Mucosa of descending colon (tissue), 3 donors: ENCODE measurements around the gene CENPS. TPM values are rescaled to one million over a fixed set of nuclear protein-coding genes. Genes with fewer than 3 reads are reported as not detected.
"Not testable (repeated sequence)": the region's sequence is repeated elsewhere in the genome, so short reads cannot be mapped to it uniquely, and the experiment has no call there.

Source experiments
- ATAC-seq: fragments of 200-7000 bp; cut with Tn5 transposase; one replicate; pipeline ENCODE4 v1.9.1; 2020; ENCODE audit warnings: mild to moderate bottlenecking, moderate library complexity
- DNase-seq, 3 donors: peaks; one replicate each; pipeline ENCODE4 v3.0.0-alpha.2; 2020
- H3K36me3 ChIP-seq: fragments of 200-600 bp; one replicate; pipeline ENCODE4 v1.8.0; 2021; ENCODE audit warnings: low read depth, mild to moderate bottlenecking
- H3K4me1 ChIP-seq: fragments of 200-600 bp; one replicate; pipeline ENCODE4 v1.8.0; 2021; ENCODE audit warnings: low read depth, mild to moderate bottlenecking
- H3K4me3 ChIP-seq: fragments of 200-600 bp; one replicate; pipeline ENCODE4 v1.8.0; 2021; ENCODE audit warnings: mild to moderate bottlenecking
- H3K9me3 ChIP-seq: fragments of 200-600 bp; one replicate; pipeline ENCODE4 v1.8.0; 2021; ENCODE audit warnings: mild to moderate bottlenecking
- CTCF ChIP-seq: fragments of 200-600 bp; IDR thresholded peaks from one replicate; pipeline ENCODE4 v1.8.0; 2022; ENCODE audit warnings: antibody characterized with exemption, mild to moderate bottlenecking
- intact Hi-C, 2 donors: fragments of 100-400 bp; cut with DNase I in 1 of 2; cut with micrococcal nuclease in 1 of 2; formaldehyde crosslinking; loops; one replicate each; pipeline versions ENCODE4 v1.11.0 to v1.11.1; 2022; cut with DNase I, micrococcal nuclease
- total RNA-seq, 3 donors: library from RNA; stranded (reverse); fragmentation: NEBNext Ultra II Directional in 2 of 3; extraction: Animal tissue kit (Norgen Biotek cat#: 25700) in 2 of 3; gene quantifications; one replicate each; pipeline versions ENCODE4 v1.2.1 to v1.2.4, GENCODE V29; 2021 to 2023
- donor health status: DM: no; HTN: no; CAD: no; lungs with moderate emphysema.
- donor health status: DM: no; HTN: no; CAD: no.
- donor health status: DM: no; HTN: yes; CAD: no.

The CENPS gene
- total RNA-seq, 3 donors from 2014 or later: 10.6 to 12.2 (median 11.1) TPM

- ATAC-seq (no peak), DNase-seq (no peak)
- intact Hi-C loops: no loop called here
- no peak for TF ChIP-seq CTCF
- no peak overlapping the region for H3K4me3 ChIP-seq
- no peaks in the 10 kb centered on the region for H3K4me1 ChIP-seq
- H3K9me3 ChIP-seq: no peaks in the 10 kb centered on the region
- no peaks in the 10 kb centered on the region for H3K36me3 ChIP-seq
Observed at GRCh38 chr1:10456048-10456447, 25.8 kb downstream of the CENPS start.

GRCh38 chr1:10456661-10457060 lies 26.4 kb downstream of the CENPS start:
- TF ChIP-seq CTCF: no peak
- Histone ChIP-seq H3K4me1 (no peaks in the 10 kb centered on the region), H3K9me3 (no peaks in the 10 kb centered on the region), H3K4me3 (no peak overlapping the region), H3K36me3 (no peaks in the 10 kb centered on the region)
- no peak for DNase-seq
- ATAC-seq: no peak
- intact Hi-C loops: no loop called here

- ATAC-seq, H3K4me3 ChIP-seq, intact Hi-C loops, DNase-seq, H3K36me3 ChIP-seq, H3K9me3 ChIP-seq, H3K4me1 ChIP-seq: not testable (repeated sequence)
Observed at GRCh38 chr1:10457462-10457861, 27.2 kb downstream of the CENPS start.

GRCh38 chr1:10457875-10458274 lies 27.6 kb downstream of the CENPS start:
- Histone ChIP-seq H3K4me3 (no peak overlapping the region), H3K36me3 (peaks cover 4% of the 10 kb centered on the region), H3K9me3 (no peaks in the 10 kb centered on the region), H3K4me1 (no peaks in the 10 kb centered on the region)
- intact Hi-C loops: no loop called here
- TF ChIP-seq CTCF: no peak
- no peak for DNase-seq
- ATAC-seq: no peak

- ATAC-seq (peak; percentile 37), DNase-seq (no peak)
- TF ChIP-seq CTCF: no peak
- intact Hi-C loops: no loop called here
- Histone ChIP-seq H3K4me3 (no peak overlapping the region), H3K36me3 (peaks cover 8% of the 10 kb centered on the region), H3K4me1 (no peaks in the 10 kb centered on the region), H3K9me3 (no peaks in the 10 kb centered on the region)
Observed at GRCh38 chr1:10459184-10459583, 29.0 kb downstream of the CENPS start.

GRCh38 chr1:10467078-10467477 lies 36.8 kb downstream of the CENPS start:
- TF ChIP-seq CTCF: no peak
- DNase-seq: no peak
- Histone ChIP-seq H3K4me3 (no peak overlapping the region), H3K4me1 (peaks cover 5% of the 10 kb centered on the region), H3K36me3 (peaks cover 8% of the 10 kb centered on the region), H3K9me3 (no peaks in the 10 kb centered on the region)
- intact Hi-C loops: no loop called here
- ATAC-seq: no peak
